ENCODE results near the gene ESPN. TPM values are rescaled to one million over a fixed set of nuclear protein-coding genes. Genes with fewer than 3 reads are reported as not detected.

The ESPN gene
- total RNA-seq, 2 experiments from 2014 or later = not detected

- Histone ChIP-seq H3K4me3 (ENCODE audit: low read depth, low read length, poor library complexity, severe bottlenecking) (peak overlapping the region; percentile 78), H4K20me1 (ENCODE audit: insufficient read depth, low read length) (0 out of 2 replicates have a peak, but pooled peaks cover 7% of the 10 kb centered on the region), H3K9me3 (ENCODE audit: low read length) (no peaks in the 10 kb centered on the region), H2AFZ (ENCODE audit: low read length) (peak overlapping the region; percentile 53; the same call in 1 of the 2 replicates), H3K36me3 (ENCODE audit: insufficient read depth, low read length) (no peaks in the 10 kb centered on the region), H3K4me2 (ENCODE audit: low read length) (peak overlapping the region; percentile 94), H3K4me1 (ENCODE audit: insufficient read depth, low read length, poor library complexity, severe bottlenecking) (peaks cover 14% of the 10 kb centered on the region), H3K27ac (ENCODE audit: low read depth, low read length, poor library complexity, severe bottlenecking) (no peak overlapping the region), H3K9me2 (ENCODE audit: insufficient read depth, low read length) (no peaks in the 10 kb centered on the region), H3K79me2 (ENCODE audit: insufficient read depth, low read depth, low read length) (peaks cover 5% of the 10 kb centered on the region; the same call in 1 of the 2 replicates)
- intact Hi-C loops (cut with micrococcal nuclease; ENCODE audit: unreplicated experiment) = loop anchor here (5.0 kb wide), 1 partner anchor 155 kb away; the partner anchor contains the start of gene ICMT
- TF ChIP-seq CTCF (conservative IDR thresholded peaks at IDR 0.05; ENCODE audit: low read length) (no peak), EZH2phosphoT487 (IDR thresholded peaks at IDR 0.05; ENCODE audit: borderline replicate concordance, low read depth, low read length) (no peak)
- peak; percentile 13 for DNase-seq (ENCODE audit: low spot score)
- POLR2A ChIA-PET = interaction anchor here (0.7 to 0.8 kb wide), 2 partner anchors 11 to 1087 kb away, joined by 3 read pairs; no protein-coding TSS in a partner anchor
- CTCF ChIA-PET (ENCODE audit: unreplicated experiment) = no interaction called here
- TSS peak; percentile 54 for BruUV-seq (replicated peaks)
Measured at GRCh38 chr1:6391951-6392808, 32.4 kb upstream of the ESPN start.

DNA sequence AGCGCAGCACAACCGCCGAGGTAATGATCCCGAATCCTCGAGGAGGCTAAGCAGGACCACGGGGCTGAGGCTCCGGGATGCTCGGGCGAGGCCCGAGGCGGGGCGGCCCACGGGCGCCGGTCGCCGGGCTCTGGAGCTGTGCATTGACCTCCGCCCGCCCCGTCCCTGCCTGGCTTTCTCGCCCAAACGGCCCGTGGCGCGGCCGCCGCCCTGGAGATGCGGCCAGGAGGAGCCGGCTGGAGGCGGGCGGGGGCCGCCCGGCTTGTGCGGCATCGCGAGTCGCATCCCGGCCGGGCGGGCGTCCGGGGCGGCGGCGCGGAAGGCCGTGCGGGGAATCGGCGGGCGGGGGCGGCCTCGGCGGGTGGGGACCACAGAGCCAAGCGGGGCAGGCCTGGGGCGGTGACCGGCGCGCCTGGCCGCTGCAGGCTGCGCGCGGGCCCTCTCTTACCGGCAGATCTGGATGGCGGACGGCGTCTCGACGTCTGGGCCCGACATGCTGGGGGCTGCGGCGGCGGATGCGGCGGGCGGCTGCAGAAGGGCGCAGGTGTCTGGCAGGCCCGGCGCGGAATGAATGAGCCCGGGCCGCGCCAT lies 31.7 kb upstream of the ESPN start:
- peak overlapping the region; percentile 78 for H3K4me3 ChIP-seq (ENCODE audit: low read depth, low read length, poor library complexity, severe bottlenecking)
- peaks cover 14% of the 10 kb centered on the region for H3K4me1 ChIP-seq (ENCODE audit: insufficient read depth, low read length, poor library complexity, severe bottlenecking)
- H4K20me1 ChIP-seq (ENCODE audit: insufficient read depth, low read length) = 0 out of 2 replicates have a peak, but pooled peaks cover 7% of the 10 kb centered on the region
- H3K9me3 ChIP-seq (ENCODE audit: low read length) = no peaks in the 10 kb centered on the region
- peak overlapping the region; percentile 53; the same call in 1 of the 2 replicates for H2AFZ ChIP-seq (ENCODE audit: low read length)
- DNase-seq (ENCODE audit: low spot score) = no peak
- no TSS peak for BruUV-seq (replicated peaks)
- H3K9me2 ChIP-seq (ENCODE audit: insufficient read depth, low read length) = no peaks in the 10 kb centered on the region
- H3K36me3 ChIP-seq (ENCODE audit: insufficient read depth, low read length) = no peaks in the 10 kb centered on the region
- intact Hi-C loops (cut with micrococcal nuclease; ENCODE audit: unreplicated experiment) = loop anchor here (5.0 kb wide), 1 partner anchor 156 kb away; the partner anchor contains the start of gene ICMT
- peaks cover 5% of the 10 kb centered on the region; the same call in 1 of the 2 replicates for H3K79me2 ChIP-seq (ENCODE audit: insufficient read depth, low read depth, low read length)
- H3K4me2 ChIP-seq (ENCODE audit: low read length) = peak overlapping the region; percentile 94
- POLR2A ChIA-PET = interaction anchor here (0.6 to 1.5 kb wide), 4 partner anchors 10 to 1087 kb away, joined by 3 read pairs; no protein-coding TSS in a partner anchor
- CTCF ChIA-PET (ENCODE audit: unreplicated experiment) = no interaction called here
- H3K27ac ChIP-seq (ENCODE audit: low read depth, low read length, poor library complexity, severe bottlenecking) = peak overlapping the region; percentile 68
- no peak for TF ChIP-seq CTCF (conservative IDR thresholded peaks at IDR 0.05; ENCODE audit: low read length)
- no peak for TF ChIP-seq EZH2phosphoT487 (IDR thresholded peaks at IDR 0.05; ENCODE audit: borderline replicate concordance, low read depth, low read length)

Measured in OCI-LY7 (cell line).